G401 (cell line): Measurements from ENCODE around the gene KCTD6. TPM values are rescaled to one million over a fixed set of nuclear protein-coding genes. Genes with fewer than 3 reads are reported as not detected.

Source experiments
- DNase-seq: peaks from one replicate; pipeline ENCODE4 v3.0.0-alpha.2; 2015; ENCODE audit warnings: low spot score
- in situ Hi-C: cut with HindIII; loops from 2 replicates; pipeline ENCODE4 v1.10.0; 2016; ENCODE audit warnings: low sequenced_read_pairs, mixed read lengths
- total RNA-seq: library from RNA; depleted of rRNA; stranded (reverse); fragments of >200 nt; shearing (Covaris generic); gene quantifications from 2 replicates; pipeline ENCODE4 v1.2.3, GENCODE V29; 2014

The KCTD6 gene
- total RNA-seq, 1 experiment from 2014 or later = 15.1 TPM

GRCh38 chr3:58484045-58484721, 7.7 kb upstream of the KCTD6 start:
- in situ Hi-C loops = no loop called here
- no peak for DNase-seq

GRCh38 chr3:58484722-58485069, 7.2 kb upstream of the KCTD6 start:
- no peak for DNase-seq
- in situ Hi-C loops = no loop called here

GRCh38 chr3:58485801-58486435, 6.0 kb upstream of the KCTD6 start:
- no peak for DNase-seq
- in situ Hi-C loops = no loop called here

- no peak for DNase-seq
- in situ Hi-C loops = no loop called here
These were observed 4.6 kb upstream of the KCTD6 start for GRCh38 chr3:58487140-58487886.

GRCh38 chr3:58488967-58489366, 2.9 kb upstream of the KCTD6 start:
- in situ Hi-C loops = no loop called here
- no peak for DNase-seq

GRCh38 chr3:58490860-58491501, 915 bp upstream of the KCTD6 start:
- DNase-seq = peak; percentile 37
- in situ Hi-C loops = no loop called here

- DNase-seq = no peak
- in situ Hi-C loops = no loop called here
These were observed 604 bp downstream of the KCTD6 start for GRCh38 chr3:58492494-58492905.

- peak; percentile 54 for DNase-seq
- in situ Hi-C loops = no loop called here
These were observed 2.2 kb downstream of the KCTD6 start for GRCh38 chr3:58494107-58494506.

- peak; percentile 53 for DNase-seq
- in situ Hi-C loops = no loop called here
These were observed 3.2 kb downstream of the KCTD6 start for GRCh38 chr3:58495101-58495500.

- in situ Hi-C loops = no loop called here
- DNase-seq = peak; percentile 57
These were observed 4.4 kb downstream of the KCTD6 start for GRCh38 chr3:58496206-58496857.

- in situ Hi-C loops = no loop called here
- peak; percentile 95 for DNase-seq
These were observed 5.2 kb downstream of the KCTD6 start for GRCh38 chr3:58497097-58497496.

- in situ Hi-C loops = no loop called here
- no peak for DNase-seq
These were observed 11.0 kb downstream of the KCTD6 start for GRCh38 chr3:58502872-58503271.

GRCh38 chr3:58507356-58508078, 15.6 kb downstream of the KCTD6 start:
- no peak for DNase-seq

GRCh38 chr3:58508437-58508836, 16.5 kb downstream of the KCTD6 start:
- in situ Hi-C loops = no loop called here
- DNase-seq = no peak

More at GRCh38 chr3:58507356-58508078, 15.6 kb downstream of the KCTD6 start:
- in situ Hi-C loops = no loop called here

GRCh38 chr3:58514405-58514804, 22.5 kb downstream of the KCTD6 start:
- in situ Hi-C loops = no loop called here

GRCh38 chr3:58518291-58518789, 26.4 kb downstream of the KCTD6 start:
- in situ Hi-C loops = no loop called here

More at GRCh38 chr3:58514405-58514804, 22.5 kb downstream of the KCTD6 start:
- no peak for DNase-seq

GRCh38 chr3:58519668-58520402, 27.9 kb downstream of the KCTD6 start:
- in situ Hi-C loops = loop anchor here (10.0 kb wide), 1 partner anchor 325 kb away; no protein-coding TSS in a partner anchor
- no peak for DNase-seq

More at GRCh38 chr3:58518291-58518789, 26.4 kb downstream of the KCTD6 start:
- no peak for DNase-seq
